HEK293T (cell line): ENCODE measurements around the gene ADAMTS4.

Experiments used
- CTCF ChIA-PET: fragments of 350-600 bp; formaldehyde crosslinking; extraction: SDS; loops from one replicate; lab custom pipeline; 2021; ENCODE audit warnings: antibody characterized with exemption, inconsistent platforms; lab: Yijun Ruan, JAX
- POLR2A ChIA-PET: fragments of 350-600 bp; formaldehyde crosslinking; extraction: SDS; loops from one replicate; lab custom pipeline; 2020; ENCODE audit warnings: antibody characterized with exemption, inconsistent platforms; lab: Yijun Ruan, JAX
- DNase-seq: peaks from one replicate; pipeline ENCODE4 v3.0.0; 2012; ENCODE audit warnings: mixed read lengths; ENCODE audit errors: extremely low spot score
- ARNT ChIP-seq: fragments of 450-650 bp; IDR thresholded peaks from 2 replicates; pipeline ENCODE4 v1.6.1; 2017; ENCODE audit warnings: mild to moderate bottlenecking
- BHLHE40 ChIP-seq: fragments of 450-650 bp; IDR thresholded peaks from 2 replicates; pipeline ENCODE4 v1.6.1; 2016; ENCODE audit warnings: mild to moderate bottlenecking, moderate library complexity, borderline replicate concordance
- CTBP1 ChIP-seq: fragments of 450-650 bp; IDR thresholded peaks from 2 replicates; pipeline ENCODE4 v1.6.1; 2016; ENCODE audit warnings: borderline replicate concordance
- ELF4 ChIP-seq: fragments of 450-650 bp; IDR thresholded peaks from 2 replicates; pipeline ENCODE4 v1.6.1; 2017; ENCODE audit warnings: antibody characterized with exemption
- FOXA1 ChIP-seq: fragments of 450-650 bp; IDR thresholded peaks from 2 replicates; pipeline ENCODE4 v1.6.1; 2016; ENCODE audit warnings: mild to moderate bottlenecking
- FOXK2 ChIP-seq: fragments of 450-650 bp; IDR thresholded peaks from 2 replicates; pipeline ENCODE4 v1.6.1; 2016; ENCODE audit warnings: mild to moderate bottlenecking
- FOXM1 ChIP-seq: fragments of 450-650 bp; IDR thresholded peaks from 2 replicates; pipeline ENCODE4 v1.6.1; 2017; ENCODE audit warnings: mild to moderate bottlenecking, borderline replicate concordance
- HDGF ChIP-seq: fragments of 450-650 bp; IDR thresholded peaks from 2 replicates; pipeline ENCODE4 v1.6.1; 2017; ENCODE audit warnings: antibody characterized with exemption, borderline replicate concordance
- L3MBTL2 ChIP-seq: fragments of 450-650 bp; conservative IDR thresholded peaks from 2 replicates; pipeline ENCODE4 v1.6.1; 2016; ENCODE audit warnings: mild to moderate bottlenecking
- LEF1 ChIP-seq: fragments of 450-650 bp; IDR thresholded peaks from 2 replicates; pipeline ENCODE4 v1.6.1; 2017; ENCODE audit warnings: mild to moderate bottlenecking, borderline replicate concordance
- NFRKB ChIP-seq: fragments of 450-650 bp; IDR thresholded peaks from 2 replicates; pipeline ENCODE4 v1.6.1; 2016; ENCODE audit warnings: mild to moderate bottlenecking, moderate library complexity
- PKNOX1 ChIP-seq: fragments of 450-650 bp; IDR thresholded peaks from 2 replicates; pipeline ENCODE4 v1.6.1; 2016
- SP1 ChIP-seq: fragments of 450-650 bp; IDR thresholded peaks from 2 replicates; pipeline ENCODE4 v1.6.1; 2017
- SUZ12 ChIP-seq: fragments of 450-650 bp; IDR thresholded peaks from 2 replicates; pipeline ENCODE4 v1.6.1; 2016; ENCODE audit warnings: mild to moderate bottlenecking
- TARDBP ChIP-seq: fragments of 450-650 bp; IDR thresholded peaks from 2 replicates; pipeline ENCODE4 v1.6.1; 2016
- ZNF384 ChIP-seq: fragments of 450-650 bp; IDR thresholded peaks from 2 replicates; pipeline ENCODE4 v1.6.1; 2016

Gene ADAMTS4

GRCh38 chr1:161218301-161219077 is 19.6 kb upstream of the ADAMTS4 start:
- no peak for TF ChIP-seq PKNOX1
- TF ChIP-seq SP1 = no peak
- TF ChIP-seq BHLHE40 = no peak
- no peak for TF ChIP-seq L3MBTL2
- no peak for TF ChIP-seq SUZ12
- TF ChIP-seq HDGF = no peak
- ChIA-PET CTCF (interaction anchor here (1.2 kb wide), 1 partner anchor 163 kb away, joined by 5 read pairs; no protein-coding TSS in a partner anchor), POLR2A (interaction anchor here (6.5 kb wide), 1 partner anchor 16 kb away, joined by 32 read pairs; the partner anchor contains the start of gene NDUFS2)
- DNase-seq = no peak

GRCh38 chr1:161217831-161218230 is 19.0 kb upstream of the ADAMTS4 start:
- DNase-seq = no peak
- POLR2A ChIA-PET = interaction anchor here (6.5 kb wide), 1 partner anchor 15 kb away, joined by 32 read pairs; the partner anchor contains the start of gene NDUFS2
- CTCF ChIA-PET = interaction anchor here (0.9 to 1.2 kb wide), 2 partner anchors 9 to 164 kb away, joined by 5 to 6 read pairs; no protein-coding TSS in a partner anchor
- no peak for TF ChIP-seq HDGF
- no peak for TF ChIP-seq ARNT
- TF ChIP-seq SP1 = no peak
- TF ChIP-seq FOXM1 = no peak
- TF ChIP-seq TARDBP = no peak
- TF ChIP-seq ZNF384 = no peak
- TF ChIP-seq FOXA1 = no peak
- TF ChIP-seq FOXK2 = no peak
- no peak for TF ChIP-seq NFRKB
- TF ChIP-seq BHLHE40 = no peak
- TF ChIP-seq L3MBTL2 = no peak
- no peak for TF ChIP-seq ELF4
- no peak for TF ChIP-seq LEF1

GRCh38 chr1:161216945-161217712 is 18.3 kb upstream of the ADAMTS4 start:
- no peak for DNase-seq
- ChIA-PET POLR2A (interaction anchor here (3.2 to 6.5 kb wide), 2 partner anchors 8 to 15 kb away, joined by 9 to 32 read pairs; partner anchors contain the start of genes NDUFS2 and TOMM40L), CTCF (interaction anchor here (0.9 to 1.2 kb wide), 3 partner anchors 9 to 165 kb away, joined by 3 to 6 read pairs (median 5); no protein-coding TSS in a partner anchor)
- TF ChIP-seq FOXK2 = no peak
- TF ChIP-seq HDGF = no peak
- TF ChIP-seq CTBP1 = no peak
- no peak for TF ChIP-seq ELF4
- no peak for TF ChIP-seq NFRKB
- TF ChIP-seq TARDBP = no peak
- TF ChIP-seq SUZ12 = no peak
- no peak for TF ChIP-seq PKNOX1
- no peak for TF ChIP-seq FOXA1
- no peak for TF ChIP-seq ZNF384
- no peak for TF ChIP-seq L3MBTL2
- no peak for TF ChIP-seq LEF1
- no peak for TF ChIP-seq BHLHE40
- TF ChIP-seq FOXM1 = no peak
- no peak for TF ChIP-seq SP1
- no peak for TF ChIP-seq ARNT

- POLR2A ChIA-PET = interaction anchor here (3.2 to 6.5 kb wide), 2 partner anchors 10 to 13 kb away, joined by 9 to 32 read pairs; partner anchors contain the start of genes NDUFS2 and TOMM40L
- no peak for DNase-seq
- CTCF ChIA-PET = interaction anchor here (0.6 kb wide), 1 partner anchor 9 kb away, joined by 3 read pairs; no protein-coding TSS in a partner anchor
- TF ChIP-seq LEF1 (no peak), L3MBTL2 (no peak), FOXM1 (no peak), SP1 (no peak), TARDBP (no peak), FOXA1 (no peak), BHLHE40 (no peak), CTBP1 (no peak), PKNOX1 (no peak), ARNT (no peak), ZNF384 (no peak), NFRKB (no peak), HDGF (no peak), FOXK2 (no peak), SUZ12 (no peak), ELF4 (no peak)
These were observed 16.2 kb upstream of the ADAMTS4 start, which contains the start of gene FCER1G for GRCh38 chr1:161215076-161215475. TSS of gene FCER1G (plus strand) at chr1:161215295. CDS start at chr1:161215322, 27 bp downstream.

- TF ChIP-seq FOXM1 (no peak), ZNF384 (no peak), FOXK2 (no peak), SP1 (no peak), FOXA1 (no peak)
- DNase-seq = no peak
- ChIA-PET POLR2A (interaction anchor here (3.2 to 6.5 kb wide), 2 partner anchors 11 to 12 kb away, joined by 9 to 32 read pairs; partner anchors contain the start of genes NDUFS2 and TOMM40L), CTCF (no interaction called here)
These were observed 15.5 kb upstream of the ADAMTS4 start for GRCh38 chr1:161214369-161214768.
